ENCODE results near the gene CDC34. TPM values are rescaled to one million over a fixed set of nuclear protein-coding genes. Genes with fewer than 3 reads are reported as not detected.

Gene CDC34
- total and polyA plus RNA-seq, 4 donors: 19.2 to 83.8 (median 41.7) TPM

GRCh38 chr19:494171-495080 is 37.1 kb upstream of the CDC34 start:
- no peak overlapping the region for H3K9ac ChIP-seq (ENCODE audit: low read depth in 1 of 2, low read length in 2 of 2)
- no peaks in the 10 kb centered on the region for H3K9me3 ChIP-seq (ENCODE audit: control insufficient read depth in 4 of 4, low read length in 3 of 4)
- H3K4me1 ChIP-seq (ENCODE audit: control insufficient read depth in 4 of 4, insufficient read depth in 4 of 4, low read length in 3 of 4): peaks cover 0 to 13% (median 5%) of the 10 kb centered on the region in 4 donors
- no peak for DNase-seq (ENCODE audit: low spot score)
- H3K27ac ChIP-seq (ENCODE audit: low read depth in 1 of 2, low read length in 2 of 2): no peak overlapping the region
- TF ChIP-seq NR2F2 (IDR thresholded peaks at IDR 0.05) (peak; percentile 28), EGR1 (IDR thresholded peaks at IDR 0.05; ENCODE audit: low read depth in 2 of 2) (no peak)
- 50% methylated on average over 22 of the region's 22 CpGs for WGBS
- no peak overlapping the region for H3K4me3 ChIP-seq (ENCODE audit: low read depth in 1 of 3, low read length in 3 of 3)
- H3K36me3 ChIP-seq (ENCODE audit: control insufficient read depth in 4 of 4, insufficient read depth in 3 of 4, low read depth in 1 of 4, low read length in 3 of 4): no peaks in the 10 kb centered on the region
- peaks cover 0 to 5% (median 0%) of the 10 kb centered on the region in 4 donors for H3K27me3 ChIP-seq (ENCODE audit: control insufficient read depth in 4 of 4, insufficient read depth in 4 of 4, low read length in 3 of 4)

- no peak for TF ChIP-seq HNF4A (conservative IDR thresholded peaks at IDR 0.05)
- no peak for TF ChIP-seq FOXA2 (IDR thresholded peaks at IDR 0.05)
- TF ChIP-seq EGR1 (IDR thresholded peaks at IDR 0.05; ENCODE audit: low read depth in 2 of 2): no peak
- TF ChIP-seq, protein P1, sequence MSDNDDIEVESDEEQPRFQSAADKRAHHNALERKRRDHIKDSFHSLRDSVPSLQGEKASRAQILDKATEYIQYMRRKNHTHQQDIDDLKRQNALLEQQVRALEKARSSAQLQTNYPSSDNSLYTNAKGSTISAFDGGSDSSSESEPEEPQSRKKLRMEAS (IDR thresholded peaks at IDR 0.05): no peak
- no peak for TF ChIP-seq SP1 (IDR thresholded peaks at IDR 0.05)
- TF ChIP-seq GABPA (IDR thresholded peaks at IDR 0.05 in 1 of 2, conservative IDR thresholded peaks at IDR 0.05 in 1 of 2): no peak
- no peak for TF ChIP-seq NR2F2 (IDR thresholded peaks at IDR 0.05)
- TF ChIP-seq, protein P2, sequence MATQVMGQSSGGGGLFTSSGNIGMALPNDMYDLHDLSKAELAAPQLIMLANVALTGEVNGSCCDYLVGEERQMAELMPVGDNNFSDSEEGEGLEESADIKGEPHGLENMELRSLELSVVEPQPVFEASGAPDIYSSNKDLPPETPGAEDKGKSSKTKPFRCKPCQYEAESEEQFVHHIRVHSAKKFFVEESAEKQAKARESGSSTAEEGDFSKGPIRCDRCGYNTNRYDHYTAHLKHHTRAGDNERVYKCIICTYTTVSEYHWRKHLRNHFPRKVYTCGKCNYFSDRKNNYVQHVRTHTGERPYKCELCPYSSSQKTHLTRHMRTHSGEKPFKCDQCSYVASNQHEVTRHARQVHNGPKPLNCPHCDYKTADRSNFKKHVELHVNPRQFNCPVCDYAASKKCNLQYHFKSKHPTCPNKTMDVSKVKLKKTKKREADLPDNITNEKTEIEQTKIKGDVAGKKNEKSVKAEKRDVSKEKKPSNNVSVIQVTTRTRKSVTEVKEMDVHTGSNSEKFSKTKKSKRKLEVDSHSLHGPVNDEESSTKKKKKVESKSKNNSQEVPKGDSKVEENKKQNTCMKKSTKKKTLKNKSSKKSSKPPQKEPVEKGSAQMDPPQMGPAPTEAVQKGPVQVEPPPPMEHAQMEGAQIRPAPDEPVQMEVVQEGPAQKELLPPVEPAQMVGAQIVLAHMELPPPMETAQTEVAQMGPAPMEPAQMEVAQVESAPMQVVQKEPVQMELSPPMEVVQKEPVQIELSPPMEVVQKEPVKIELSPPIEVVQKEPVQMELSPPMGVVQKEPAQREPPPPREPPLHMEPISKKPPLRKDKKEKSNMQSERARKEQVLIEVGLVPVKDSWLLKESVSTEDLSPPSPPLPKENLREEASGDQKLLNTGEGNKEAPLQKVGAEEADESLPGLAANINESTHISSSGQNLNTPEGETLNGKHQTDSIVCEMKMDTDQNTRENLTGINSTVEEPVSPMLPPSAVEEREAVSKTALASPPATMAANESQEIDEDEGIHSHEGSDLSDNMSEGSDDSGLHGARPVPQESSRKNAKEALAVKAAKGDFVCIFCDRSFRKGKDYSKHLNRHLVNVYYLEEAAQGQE (IDR thresholded peaks at IDR 0.05): no peak
- no peak for TF ChIP-seq HNF4G (IDR thresholded peaks at IDR 0.05)
- TF ChIP-seq, protein P3, sequence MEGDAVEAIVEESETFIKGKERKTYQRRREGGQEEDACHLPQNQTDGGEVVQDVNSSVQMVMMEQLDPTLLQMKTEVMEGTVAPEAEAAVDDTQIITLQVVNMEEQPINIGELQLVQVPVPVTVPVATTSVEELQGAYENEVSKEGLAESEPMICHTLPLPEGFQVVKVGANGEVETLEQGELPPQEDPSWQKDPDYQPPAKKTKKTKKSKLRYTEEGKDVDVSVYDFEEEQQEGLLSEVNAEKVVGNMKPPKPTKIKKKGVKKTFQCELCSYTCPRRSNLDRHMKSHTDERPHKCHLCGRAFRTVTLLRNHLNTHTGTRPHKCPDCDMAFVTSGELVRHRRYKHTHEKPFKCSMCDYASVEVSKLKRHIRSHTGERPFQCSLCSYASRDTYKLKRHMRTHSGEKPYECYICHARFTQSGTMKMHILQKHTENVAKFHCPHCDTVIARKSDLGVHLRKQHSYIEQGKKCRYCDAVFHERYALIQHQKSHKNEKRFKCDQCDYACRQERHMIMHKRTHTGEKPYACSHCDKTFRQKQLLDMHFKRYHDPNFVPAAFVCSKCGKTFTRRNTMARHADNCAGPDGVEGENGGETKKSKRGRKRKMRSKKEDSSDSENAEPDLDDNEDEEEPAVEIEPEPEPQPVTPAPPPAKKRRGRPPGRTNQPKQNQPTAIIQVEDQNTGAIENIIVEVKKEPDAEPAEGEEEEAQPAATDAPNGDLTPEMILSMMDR (IDR thresholded peaks at IDR 0.05; ENCODE audit: low read depth, low read length, missing input control): no peak
- no peak for TF ChIP-seq RXRA (IDR thresholded peaks at IDR 0.05)
- no peak for TF ChIP-seq FOXA1 (IDR thresholded peaks at IDR 0.05)
- no peak for TF ChIP-seq JUND (IDR thresholded peaks at IDR 0.05)
- TF ChIP-seq, protein P4, sequence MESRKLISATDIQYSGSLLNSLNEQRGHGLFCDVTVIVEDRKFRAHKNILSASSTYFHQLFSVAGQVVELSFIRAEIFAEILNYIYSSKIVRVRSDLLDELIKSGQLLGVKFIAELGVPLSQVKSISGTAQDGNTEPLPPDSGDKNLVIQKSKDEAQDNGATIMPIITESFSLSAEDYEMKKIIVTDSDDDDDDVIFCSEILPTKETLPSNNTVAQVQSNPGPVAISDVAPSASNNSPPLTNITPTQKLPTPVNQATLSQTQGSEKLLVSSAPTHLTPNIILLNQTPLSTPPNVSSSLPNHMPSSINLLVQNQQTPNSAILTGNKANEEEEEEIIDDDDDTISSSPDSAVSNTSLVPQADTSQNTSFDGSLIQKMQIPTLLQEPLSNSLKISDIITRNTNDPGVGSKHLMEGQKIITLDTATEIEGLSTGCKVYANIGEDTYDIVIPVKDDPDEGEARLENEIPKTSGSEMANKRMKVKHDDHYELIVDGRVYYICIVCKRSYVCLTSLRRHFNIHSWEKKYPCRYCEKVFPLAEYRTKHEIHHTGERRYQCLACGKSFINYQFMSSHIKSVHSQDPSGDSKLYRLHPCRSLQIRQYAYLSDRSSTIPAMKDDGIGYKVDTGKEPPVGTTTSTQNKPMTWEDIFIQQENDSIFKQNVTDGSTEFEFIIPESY (IDR thresholded peaks at IDR 0.05): no peak
- TF ChIP-seq TAF1 (conservative IDR thresholded peaks at IDR 0.05): no peak
- no peak for TF ChIP-seq YY1 (IDR thresholded peaks at IDR 0.05)
- no peak for TF ChIP-seq RAD21 (IDR thresholded peaks at IDR 0.05)
- TF ChIP-seq, protein P5, sequence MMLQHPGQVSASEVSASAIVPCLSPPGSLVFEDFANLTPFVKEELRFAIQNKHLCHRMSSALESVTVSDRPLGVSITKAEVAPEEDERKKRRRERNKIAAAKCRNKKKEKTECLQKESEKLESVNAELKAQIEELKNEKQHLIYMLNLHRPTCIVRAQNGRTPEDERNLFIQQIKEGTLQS (IDR thresholded peaks at IDR 0.05): no peak
- WGBS: 58% methylated on average over 10 of the region's 10 CpGs
- DNase-seq (ENCODE audit: low spot score): no peak
These were observed 36.5 kb upstream of the CDC34 start for GRCh38 chr19:495081-495401.

More at GRCh38 chr19:495081-495401, 36.5 kb upstream of the CDC34 start:
- H3K4me3 ChIP-seq (ENCODE audit: low read depth in 1 of 3, low read length in 3 of 3): no peak overlapping the region
- no peak overlapping the region for H3K27ac ChIP-seq (ENCODE audit: low read depth in 1 of 2, low read length in 2 of 2)
- no peaks in the 10 kb centered on the region for H3K9me3 ChIP-seq (ENCODE audit: control insufficient read depth in 4 of 4, low read length in 3 of 4)
- no peaks in the 10 kb centered on the region for H3K36me3 ChIP-seq (ENCODE audit: control insufficient read depth in 4 of 4, insufficient read depth in 3 of 4, low read depth in 1 of 4, low read length in 3 of 4)
- H3K4me1 ChIP-seq (ENCODE audit: control insufficient read depth in 4 of 4, insufficient read depth in 4 of 4, low read length in 3 of 4): peaks cover 0 to 7% (median 4%) of the 10 kb centered on the region in 4 donors
- no peak overlapping the region for H3K9ac ChIP-seq (ENCODE audit: low read depth in 1 of 2, low read length in 2 of 2)
- peaks cover 0 to 5% (median 0%) of the 10 kb centered on the region in 4 donors for H3K27me3 ChIP-seq (ENCODE audit: control insufficient read depth in 4 of 4, insufficient read depth in 4 of 4, low read length in 3 of 4)

Data from liver (tissue), 9 donors.